Mucosa of descending colon (tissue), 3 donors: ENCODE measurements around the gene ATP1A4. TPM values are rescaled to one million over a fixed set of nuclear protein-coding genes. Genes with fewer than 3 reads are reported as not detected.

Experiments used
- ATAC-seq: fragments of 200-7000 bp; cut with Tn5 transposase; one replicate; pipeline ENCODE4 v1.9.1; 2020; ENCODE audit warnings: mild to moderate bottlenecking, moderate library complexity
- DNase-seq, 3 donors: peaks; one replicate each; pipeline ENCODE4 v3.0.0-alpha.2; 2020
- H3K36me3 ChIP-seq: fragments of 200-600 bp; one replicate; pipeline ENCODE4 v1.8.0; 2021; ENCODE audit warnings: low read depth, mild to moderate bottlenecking
- H3K4me1 ChIP-seq: fragments of 200-600 bp; one replicate; pipeline ENCODE4 v1.8.0; 2021; ENCODE audit warnings: low read depth, mild to moderate bottlenecking
- H3K4me3 ChIP-seq: fragments of 200-600 bp; one replicate; pipeline ENCODE4 v1.8.0; 2021; ENCODE audit warnings: mild to moderate bottlenecking
- H3K9me3 ChIP-seq: fragments of 200-600 bp; one replicate; pipeline ENCODE4 v1.8.0; 2021; ENCODE audit warnings: mild to moderate bottlenecking
- CTCF ChIP-seq: fragments of 200-600 bp; IDR thresholded peaks from one replicate; pipeline ENCODE4 v1.8.0; 2022; ENCODE audit warnings: antibody characterized with exemption, mild to moderate bottlenecking
- intact Hi-C, 2 donors: fragments of 100-400 bp; cut with DNase I in 1 of 2; cut with micrococcal nuclease in 1 of 2; formaldehyde crosslinking; loops; one replicate each; pipeline versions ENCODE4 v1.11.0 to v1.11.1; 2022; cut with DNase I, micrococcal nuclease
- total RNA-seq, 3 donors: library from RNA; stranded (reverse); fragmentation: NEBNext Ultra II Directional in 2 of 3; extraction: Animal tissue kit (Norgen Biotek cat#: 25700) in 2 of 3; gene quantifications; one replicate each; pipeline versions ENCODE4 v1.2.1 to v1.2.4, GENCODE V29; 2021 to 2023
- donor health status: DM: no; HTN: no; CAD: no; lungs with moderate emphysema.
- donor health status: DM: no; HTN: no; CAD: no.
- donor health status: DM: no; HTN: yes; CAD: no.

Gene ATP1A4
- total RNA-seq, 3 donors from 2014 or later, result 0.16 TPM; not detected in 2

DNA sequence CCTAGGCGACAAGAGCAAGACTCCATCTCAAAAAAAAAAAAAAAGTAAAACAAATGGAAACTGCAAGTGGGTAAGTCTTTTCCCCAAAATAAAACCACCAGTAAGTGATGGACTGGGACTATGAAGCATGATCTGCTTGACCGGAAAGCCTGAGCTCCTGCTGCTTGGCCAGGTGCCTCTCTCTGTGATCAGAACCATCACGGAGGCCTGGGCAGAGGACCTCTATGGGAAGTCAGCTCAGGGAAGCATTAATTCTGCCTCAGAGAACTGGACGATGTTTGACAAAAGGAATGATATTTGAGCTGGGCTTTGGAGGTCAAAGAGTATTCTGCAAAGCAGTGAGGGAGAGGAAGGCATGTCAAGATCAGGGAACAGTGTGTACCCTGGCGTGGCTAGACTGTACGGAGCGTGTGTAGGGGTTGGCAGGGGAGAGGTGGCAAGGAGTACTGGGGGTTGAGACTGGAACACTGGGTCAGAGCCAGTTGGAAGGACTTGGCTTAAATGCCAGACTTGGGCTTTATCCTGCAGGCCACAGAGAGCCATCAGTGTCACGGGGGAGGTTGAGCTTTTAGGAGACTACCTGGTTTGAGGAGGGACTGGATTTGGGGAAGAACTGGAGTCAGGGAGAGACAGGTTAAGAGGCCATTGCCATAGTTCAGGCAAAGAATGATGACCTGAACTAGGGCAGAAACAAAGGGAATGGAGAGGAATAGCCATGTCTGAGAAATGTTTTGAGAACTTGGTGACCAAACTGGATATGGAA, 19.4 kb upstream of the ATP1A4 start:
- Histone ChIP-seq H3K36me3 (no peaks in the 10 kb centered on the region), H3K4me1 (no peaks in the 10 kb centered on the region), H3K4me3 (no peak overlapping the region), H3K9me3 (no peaks in the 10 kb centered on the region)
- no peak for DNase-seq
- intact Hi-C loops, result no loop called here
- ATAC-seq, result no peak
- no peak for TF ChIP-seq CTCF

- no peak overlapping the region for H3K4me3 ChIP-seq
- no peak for TF ChIP-seq CTCF
- ATAC-seq (no peak), DNase-seq (no peak)
- no peaks in the 10 kb centered on the region for H3K4me1 ChIP-seq
- H3K36me3 ChIP-seq, result no peaks in the 10 kb centered on the region
- H3K9me3 ChIP-seq, result no peaks in the 10 kb centered on the region
- intact Hi-C loops, result no loop called here
These were observed 17.2 kb upstream of the ATP1A4 start for GRCh38 chr1:160133990-160134770.

- TF ChIP-seq CTCF, result no peak
- no peak for ATAC-seq
- intact Hi-C loops, result no loop called here
- no peaks in the 10 kb centered on the region for H3K4me1 ChIP-seq
- H3K36me3 ChIP-seq, result no peaks in the 10 kb centered on the region
- H3K9me3 ChIP-seq, result no peaks in the 10 kb centered on the region
- H3K4me3 ChIP-seq, result no peak overlapping the region
- DNase-seq, result no peak
These were observed 16.4 kb upstream of the ATP1A4 start for GRCh38 chr1:160134791-160135572.

DNA sequence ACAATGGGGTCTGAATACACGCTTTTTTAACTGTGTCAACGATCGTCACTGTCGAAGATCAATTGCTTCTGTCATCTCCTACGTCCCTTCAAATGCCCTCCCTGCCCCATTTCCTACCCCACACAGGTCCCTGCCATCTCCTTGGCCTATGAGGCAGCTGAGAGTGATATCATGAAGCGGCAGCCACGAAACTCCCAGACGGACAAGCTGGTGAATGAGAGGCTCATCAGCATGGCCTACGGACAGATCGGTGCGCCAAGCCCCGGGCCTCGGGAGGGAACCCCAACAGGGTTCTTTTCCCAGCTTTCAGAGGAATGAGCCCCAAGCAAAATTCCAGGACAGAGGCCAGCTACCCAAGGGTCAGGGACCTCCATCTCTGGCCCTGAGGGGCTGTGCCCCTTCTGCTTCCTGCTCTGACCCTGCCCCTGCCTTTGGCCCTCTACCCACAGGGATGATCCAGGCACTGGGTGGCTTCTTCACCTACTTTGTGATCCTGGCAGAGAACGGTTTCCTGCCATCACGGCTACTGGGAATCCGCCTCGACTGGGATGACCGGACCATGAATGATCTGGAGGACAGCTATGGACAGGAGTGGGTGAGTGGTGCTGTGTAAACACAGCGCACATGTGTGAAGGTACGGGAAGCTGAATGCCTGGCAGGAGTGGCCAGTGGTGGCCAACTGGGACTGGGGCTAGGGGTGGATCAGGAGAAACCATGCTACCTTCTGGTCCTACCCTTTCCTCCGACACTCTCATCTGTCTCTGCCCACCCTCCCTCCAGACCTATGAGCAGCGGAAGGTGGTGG, 15.1 kb upstream of the ATP1A4 start:
- intact Hi-C loops, result no loop called here
- no peak for DNase-seq
- Histone ChIP-seq H3K36me3 (no peaks in the 10 kb centered on the region), H3K4me3 (no peak overlapping the region), H3K9me3 (no peaks in the 10 kb centered on the region), H3K4me1 (no peaks in the 10 kb centered on the region)
- no peak for ATAC-seq
- TF ChIP-seq CTCF, result no peak

- ATAC-seq (no peak), DNase-seq (no peak)
- intact Hi-C loops, result no loop called here
- H3K4me3 ChIP-seq, result no peak overlapping the region
- no peaks in the 10 kb centered on the region for H3K9me3 ChIP-seq
- H3K36me3 ChIP-seq, result no peaks in the 10 kb centered on the region
- H3K4me1 ChIP-seq, result no peaks in the 10 kb centered on the region
- no peak for TF ChIP-seq CTCF
These were observed 14.5 kb upstream of the ATP1A4 start for GRCh38 chr1:160136926-160137200.
